ENCODE measurements around the gene MRPL14. TPM values are rescaled to one million over a fixed set of nuclear protein-coding genes. Genes with fewer than 3 reads are reported as not detected.
"Not testable (repeated sequence)": the region's sequence is repeated elsewhere in the genome, so short reads cannot be mapped to it uniquely, and the experiment has no call there.

The MRPL14 gene
- polyA plus RNA-seq, 1 experiment = 58.4 TPM

DNA sequence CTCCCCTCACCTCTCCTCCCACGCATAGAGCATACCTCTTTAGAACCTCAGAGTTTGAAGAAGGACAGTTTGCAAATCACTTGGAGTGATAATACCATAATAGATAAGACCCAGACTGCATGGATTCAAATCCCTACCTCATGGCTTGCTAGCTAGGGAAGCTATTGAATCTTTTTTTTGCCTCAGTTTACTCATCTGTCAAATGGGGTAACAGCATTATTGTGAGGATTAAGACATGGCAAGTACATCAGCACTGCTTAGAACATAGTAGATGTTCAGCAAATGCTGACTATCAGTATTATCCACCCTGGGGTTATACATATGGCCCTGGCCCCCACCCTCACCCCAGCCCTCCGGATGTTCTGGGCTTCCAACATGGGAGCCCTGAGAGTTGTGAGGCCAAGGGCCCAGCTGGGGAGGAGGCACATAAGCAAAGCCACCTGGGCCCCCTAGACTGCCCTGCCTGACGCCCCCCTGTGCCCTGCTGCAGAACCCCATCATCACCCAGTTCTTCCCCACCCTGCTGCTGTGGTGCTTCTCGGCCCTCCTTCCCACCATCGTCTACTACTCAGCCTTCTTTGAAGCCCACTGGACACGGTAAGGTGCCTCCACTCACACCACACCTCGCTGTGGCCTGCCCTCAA is 22.2 kb upstream of the MRPL14 start:
- CTCF ChIA-PET = interaction anchor here (0.7 to 6.0 kb wide), 2 partner anchors 8 to 51 kb away, joined by 3 to 81 read pairs; no protein-coding TSS in a partner anchor
- POLR2A ChIA-PET = no interaction called here
- peaks cover 9% of the 10 kb centered on the region for H3K36me3 ChIP-seq (ENCODE audit: control insufficient read depth, insufficient read depth, low read length)
- H3K4me3 ChIP-seq (ENCODE audit: low read depth, low read length) = no peak overlapping the region
- no peaks in the 10 kb centered on the region for H3K27me3 ChIP-seq (ENCODE audit: control insufficient read depth, insufficient read depth, low read length)
- TF ChIP-seq CTCF (IDR thresholded peaks at IDR 0.05; ENCODE audit: insufficient read depth, low read depth, low read length) = no peak
- DNase-seq (ENCODE audit: low read depth) = no peak

DNA sequence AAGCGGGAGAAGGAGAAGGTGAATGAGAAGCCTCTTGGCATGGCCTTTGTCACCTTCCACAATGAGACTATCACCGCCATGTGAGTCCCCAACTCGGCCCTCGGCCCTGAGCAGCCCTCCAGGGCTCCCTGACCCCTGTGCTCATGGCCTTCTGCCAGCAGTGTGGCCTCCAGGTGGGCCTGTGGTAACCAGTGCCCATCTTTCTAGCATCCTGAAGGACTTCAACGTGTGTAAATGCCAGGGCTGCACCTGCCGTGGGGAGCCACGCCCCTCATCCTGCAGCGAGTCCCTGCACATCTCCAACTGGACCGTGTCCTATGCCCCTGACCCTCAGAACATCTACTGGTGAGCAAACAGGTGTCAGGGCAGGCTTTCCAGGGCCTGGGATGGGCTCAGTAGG is 21.1 kb upstream of the MRPL14 start:
- no peak for TF ChIP-seq CTCF (IDR thresholded peaks at IDR 0.05; ENCODE audit: insufficient read depth, low read depth, low read length)
- ChIA-PET POLR2A (no interaction called here), CTCF (interaction anchor here (0.5 to 6.0 kb wide), 4 partner anchors 13 to 109 kb away, joined by 3 to 81 read pairs (median 3); partner anchors contain the start of gene SLC35B2)
- no peak for DNase-seq (ENCODE audit: low read depth)
- Histone ChIP-seq H3K27me3 (ENCODE audit: control insufficient read depth, insufficient read depth, low read length) (no peaks in the 10 kb centered on the region), H3K36me3 (ENCODE audit: control insufficient read depth, insufficient read depth, low read length) (peaks cover 8% of the 10 kb centered on the region), H3K4me3 (ENCODE audit: low read depth, low read length) (no peak overlapping the region)

DNA sequence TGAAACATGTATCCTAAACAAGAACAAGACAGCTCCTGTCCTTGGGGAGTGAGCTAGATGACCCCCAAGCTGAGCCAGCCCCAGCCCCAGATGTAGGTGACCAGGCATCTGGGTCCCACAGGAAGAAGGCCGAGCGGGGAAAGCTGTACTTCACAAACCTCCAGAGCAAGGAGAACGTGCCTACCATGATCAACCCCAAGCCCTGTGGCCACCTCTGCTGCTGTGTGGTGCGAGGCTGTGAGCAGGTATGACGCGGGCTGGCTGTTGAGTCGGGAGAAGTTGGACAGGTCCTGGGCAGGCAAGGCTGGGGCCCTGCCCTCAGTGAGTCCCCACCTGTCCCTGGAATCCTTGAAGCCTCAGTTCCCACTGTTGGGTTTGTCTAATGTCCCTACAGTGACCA is 20.0 kb upstream of the MRPL14 start:
- ChIA-PET CTCF (interaction anchor here (1.5 to 6.0 kb wide), 3 partner anchors 22 to 90 kb away, joined by 3 to 81 read pairs (median 4); no protein-coding TSS in a partner anchor), POLR2A (no interaction called here)
- H3K4me3 ChIP-seq (ENCODE audit: low read depth, low read length) = no peak overlapping the region
- peaks cover 8% of the 10 kb centered on the region for H3K36me3 ChIP-seq (ENCODE audit: control insufficient read depth, insufficient read depth, low read length)
- no peak for DNase-seq (ENCODE audit: low read depth)
- H3K27me3 ChIP-seq (ENCODE audit: control insufficient read depth, insufficient read depth, low read length) = no peaks in the 10 kb centered on the region
- TF ChIP-seq CTCF (IDR thresholded peaks at IDR 0.05; ENCODE audit: insufficient read depth, low read depth, low read length) = no peak

- ChIA-PET CTCF (interaction anchor here (1.5 to 6.0 kb wide), 3 partner anchors 23 to 91 kb away, joined by 3 to 81 read pairs (median 4); no protein-coding TSS in a partner anchor), POLR2A (no interaction called here)
- no peaks in the 10 kb centered on the region for H3K27me3 ChIP-seq (ENCODE audit: control insufficient read depth, insufficient read depth, low read length)
- H3K4me3 ChIP-seq (ENCODE audit: low read depth, low read length) = no peak overlapping the region
- peaks cover 8% of the 10 kb centered on the region for H3K36me3 ChIP-seq (ENCODE audit: control insufficient read depth, insufficient read depth, low read length)
- DNase-seq (ENCODE audit: low read depth) = no peak
- TF ChIP-seq CTCF (IDR thresholded peaks at IDR 0.05; ENCODE audit: insufficient read depth, low read depth, low read length) = no peak
These were observed 19.4 kb upstream of the MRPL14 start for GRCh38 chr6:44146685-44147084.

DNA sequence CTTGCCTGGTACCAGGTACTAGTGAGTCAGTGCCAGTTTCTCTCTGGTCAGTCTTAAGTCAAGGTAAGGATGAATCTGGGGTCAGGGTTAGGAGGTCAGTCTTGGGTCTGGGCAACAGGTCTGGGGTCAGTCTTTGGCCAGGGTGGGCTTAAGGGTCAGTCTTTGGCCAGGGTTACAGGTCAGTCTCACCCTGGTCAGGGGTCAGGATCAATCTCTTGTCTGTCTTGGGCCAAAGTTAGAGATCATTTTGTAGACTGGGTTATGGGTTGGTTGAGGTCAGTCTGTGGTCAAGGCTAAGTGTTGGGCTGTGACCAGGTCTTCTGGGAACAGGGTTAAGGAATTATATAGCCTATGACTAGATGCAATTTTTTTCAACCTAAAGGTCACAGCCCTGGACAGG is 18.6 kb upstream of the MRPL14 start:
- DNase-seq (ENCODE audit: low read depth) = no peak
- POLR2A ChIA-PET = no interaction called here
- CTCF ChIA-PET = interaction anchor here (6.0 kb wide), 1 partner anchor 48 kb away, joined by 81 read pairs; no protein-coding TSS in a partner anchor
- no peak for TF ChIP-seq CTCF (IDR thresholded peaks at IDR 0.05; ENCODE audit: insufficient read depth, low read depth, low read length)
- Histone ChIP-seq H3K36me3 (ENCODE audit: control insufficient read depth, insufficient read depth, low read length) (peaks cover 11% of the 10 kb centered on the region), H3K27me3 (ENCODE audit: control insufficient read depth, insufficient read depth, low read length) (no peaks in the 10 kb centered on the region), H3K4me3 (ENCODE audit: low read depth, low read length) (no peak overlapping the region)

GRCh38 chr6:44144536-44144935 is 17.3 kb upstream of the MRPL14 start:
- CTCF ChIA-PET = interaction anchor here (1.0 to 1.2 kb wide), 4 partner anchors 10 to 44 kb away, joined by 3 to 5 read pairs (median 4); no protein-coding TSS in a partner anchor
- DNase-seq (ENCODE audit: low read depth); POLR2A ChIA-PET; H3K4me3 ChIP-seq (ENCODE audit: low read depth, low read length); H3K27me3 ChIP-seq (ENCODE audit: control insufficient read depth, insufficient read depth, low read length): not testable (repeated sequence)
- peaks cover 17% of the 10 kb centered on the region for H3K36me3 ChIP-seq (ENCODE audit: control insufficient read depth, insufficient read depth, low read length)
